ENCODE results near the gene GPD1L. TPM values are rescaled to one million over a fixed set of nuclear protein-coding genes. Genes with fewer than 3 reads are reported as not detected.
"Not testable (repeated sequence)": the region's sequence is repeated elsewhere in the genome, so short reads cannot be mapped to it uniquely, and the experiment has no call there.

GPD1L gene
- total RNA-seq, 1 experiment from 2014 or later, result 9.2 TPM

DNA sequence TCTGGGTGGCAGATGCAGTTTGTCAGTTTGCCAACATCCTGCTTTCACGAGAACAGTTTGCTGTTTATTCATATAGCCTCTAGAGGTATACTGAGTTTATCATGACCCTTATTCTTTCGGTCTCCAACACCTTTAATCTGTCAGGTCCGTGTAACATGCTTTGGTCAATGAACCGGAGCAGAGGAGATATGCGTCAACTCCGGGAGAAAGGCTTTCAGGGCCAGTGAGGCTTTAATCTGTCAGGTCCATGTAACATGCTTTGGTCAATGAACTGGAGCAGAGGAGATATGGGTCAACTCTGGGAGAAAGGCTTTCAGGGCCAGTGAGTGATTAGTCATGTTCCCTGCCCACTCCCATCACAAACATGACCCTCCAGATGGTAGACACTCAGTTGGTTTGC, 16.9 kb upstream of the GPD1L start:
- H3K4me1 ChIP-seq (replicated peaks), result no peaks in the 10 kb centered on the region
- H3K9me3 ChIP-seq (replicated peaks), result no peaks in the 10 kb centered on the region
- DNase-seq (ENCODE audit: low read depth in 1 of 2, low spot score in 2 of 2), result no peak
- no peak overlapping the region for H3K4me3 ChIP-seq
- H3K27me3 ChIP-seq (replicated peaks), result no peaks in the 10 kb centered on the region
- no peak overlapping the region for H3K27ac ChIP-seq
- no peaks in the 10 kb centered on the region for H3K36me3 ChIP-seq

DNA sequence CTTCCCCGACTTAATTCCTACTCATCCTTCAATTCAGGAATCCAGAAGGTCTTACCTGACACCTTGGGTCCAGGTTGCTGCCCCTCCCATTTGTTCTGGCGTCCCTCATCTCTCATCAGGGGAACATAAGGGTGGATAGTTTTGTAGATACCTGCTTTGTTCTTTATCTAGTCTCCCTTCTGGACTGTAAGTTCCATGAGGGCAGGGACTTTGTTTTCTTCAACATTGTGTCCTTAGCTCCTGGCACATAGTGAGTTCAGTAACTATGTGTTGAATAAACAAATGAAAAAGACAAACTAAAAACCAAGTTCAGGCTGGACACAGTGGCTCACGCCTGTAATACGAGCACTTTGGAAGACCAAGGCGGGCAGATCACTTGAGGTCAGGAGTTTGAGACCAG, 13.2 kb upstream of the GPD1L start:
- DNase-seq (ENCODE audit: low read depth in 1 of 2, low spot score in 2 of 2), result no peak
- Histone ChIP-seq H3K9me3 (replicated peaks) (no peaks in the 10 kb centered on the region), H3K4me3 (no peak overlapping the region), H3K36me3 (no peaks in the 10 kb centered on the region), H3K4me1 (replicated peaks) (no peaks in the 10 kb centered on the region), H3K27ac (no peak overlapping the region), H3K27me3 (replicated peaks) (no peaks in the 10 kb centered on the region)

DNA sequence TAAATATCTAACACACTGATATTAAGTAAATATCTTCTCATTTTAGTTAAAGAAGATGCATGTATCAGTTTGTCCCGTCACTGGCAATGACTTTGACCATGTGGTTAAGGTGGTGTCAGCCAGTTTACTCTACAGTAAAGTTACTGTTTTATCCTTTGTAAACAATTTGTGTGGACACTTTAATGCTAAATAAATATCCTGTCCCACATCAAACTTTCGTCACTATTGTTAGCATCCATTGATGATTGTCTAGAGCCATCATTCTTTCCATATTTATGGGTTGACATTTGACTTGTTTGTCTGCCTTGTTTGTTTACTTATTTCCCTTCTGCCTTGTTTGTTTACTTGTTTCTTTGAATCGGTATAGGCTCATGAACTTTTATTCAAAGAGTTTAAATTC, 11.0 kb upstream of the GPD1L start:
- no peak overlapping the region for H3K4me3 ChIP-seq
- H3K9me3 ChIP-seq (replicated peaks), result no peaks in the 10 kb centered on the region
- DNase-seq (ENCODE audit: low read depth in 1 of 2, low spot score in 2 of 2), result no peak
- H3K36me3 ChIP-seq, result no peaks in the 10 kb centered on the region
- no peaks in the 10 kb centered on the region for H3K27me3 ChIP-seq (replicated peaks)
- no peaks in the 10 kb centered on the region for H3K4me1 ChIP-seq (replicated peaks)
- no peak overlapping the region for H3K27ac ChIP-seq

DNA sequence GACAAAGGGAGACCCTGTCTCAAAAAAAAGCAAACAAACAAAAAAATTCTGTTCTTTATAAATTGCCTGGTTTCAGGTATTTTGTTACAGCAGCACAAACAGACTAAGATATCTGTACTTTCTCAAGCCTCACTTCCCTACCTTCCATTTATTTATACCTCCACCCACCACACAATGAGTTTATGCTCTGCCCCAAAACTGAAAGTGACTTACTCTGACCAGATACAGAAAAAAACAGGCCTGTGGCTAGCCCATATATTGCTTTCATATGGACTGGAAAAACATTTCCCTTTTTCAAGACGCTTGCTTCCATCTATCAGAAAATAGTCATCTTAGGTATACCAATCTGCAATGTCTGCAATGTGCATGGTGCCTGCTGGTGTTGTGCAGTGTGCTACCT, 8.7 kb upstream of the GPD1L start:
- Histone ChIP-seq H3K27me3 (replicated peaks) (no peaks in the 10 kb centered on the region), H3K27ac (no peak overlapping the region), H3K4me3 (no peak overlapping the region), H3K9me3 (replicated peaks) (no peaks in the 10 kb centered on the region), H3K36me3 (no peaks in the 10 kb centered on the region), H3K4me1 (replicated peaks) (no peaks in the 10 kb centered on the region)
- no peak for DNase-seq (ENCODE audit: low read depth in 1 of 2, low spot score in 2 of 2)

DNA sequence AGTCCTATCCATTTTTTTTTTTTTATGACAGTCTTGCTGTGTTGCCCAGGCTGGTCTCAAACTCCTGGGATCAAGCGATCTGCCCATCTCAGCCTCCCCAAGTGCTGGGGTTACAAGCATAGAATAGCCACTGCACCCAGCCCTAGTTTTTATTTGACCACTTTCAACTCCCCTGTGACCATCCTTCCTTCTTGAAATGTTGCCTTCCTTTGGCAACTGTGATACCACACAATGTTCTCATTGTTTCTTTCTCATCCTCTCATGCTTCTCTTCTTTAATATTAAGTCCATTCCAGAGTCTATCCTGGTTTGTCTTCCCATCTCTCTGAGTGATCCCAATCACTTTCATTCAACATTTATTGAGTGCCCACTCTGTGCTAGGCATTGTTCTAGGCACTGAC, 7.9 kb upstream of the GPD1L start:
- Histone ChIP-seq H3K36me3 (no peaks in the 10 kb centered on the region), H3K4me3 (no peak overlapping the region), H3K9me3 (replicated peaks) (no peaks in the 10 kb centered on the region), H3K4me1 (replicated peaks) (no peaks in the 10 kb centered on the region), H3K27ac (no peak overlapping the region), H3K27me3 (replicated peaks) (no peaks in the 10 kb centered on the region)
- DNase-seq (ENCODE audit: low read depth in 1 of 2, low spot score in 2 of 2), result no peak

DNA sequence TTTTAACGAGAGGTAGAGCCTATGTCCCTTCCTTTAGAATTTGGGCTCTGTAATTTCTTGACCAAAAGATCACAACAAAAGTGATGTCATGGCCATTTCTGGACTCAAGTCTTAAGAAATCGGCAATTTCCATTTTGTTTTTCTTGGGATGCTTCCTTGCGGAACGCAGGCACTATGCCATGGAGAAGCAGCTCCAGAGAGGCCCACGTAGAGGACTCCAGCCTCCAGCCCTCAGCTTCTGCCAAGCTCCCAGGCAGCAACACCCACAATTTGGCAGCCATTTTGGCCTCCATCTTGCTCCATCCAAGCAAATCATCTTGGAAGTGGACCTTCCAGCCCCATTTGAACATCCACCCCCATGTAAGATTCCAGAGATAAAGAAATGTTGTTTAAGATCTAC, 6.0 kb upstream of the GPD1L start:
- Histone ChIP-seq H3K9me3 (replicated peaks) (no peaks in the 10 kb centered on the region), H3K4me3 (no peak overlapping the region), H3K27me3 (replicated peaks) (no peaks in the 10 kb centered on the region), H3K36me3 (no peaks in the 10 kb centered on the region), H3K4me1 (replicated peaks) (no peaks in the 10 kb centered on the region; the same call in 1 of the 2 replicates), H3K27ac (no peak overlapping the region)
- DNase-seq (ENCODE audit: low read depth in 1 of 2, low spot score in 2 of 2), result no peak

DNA sequence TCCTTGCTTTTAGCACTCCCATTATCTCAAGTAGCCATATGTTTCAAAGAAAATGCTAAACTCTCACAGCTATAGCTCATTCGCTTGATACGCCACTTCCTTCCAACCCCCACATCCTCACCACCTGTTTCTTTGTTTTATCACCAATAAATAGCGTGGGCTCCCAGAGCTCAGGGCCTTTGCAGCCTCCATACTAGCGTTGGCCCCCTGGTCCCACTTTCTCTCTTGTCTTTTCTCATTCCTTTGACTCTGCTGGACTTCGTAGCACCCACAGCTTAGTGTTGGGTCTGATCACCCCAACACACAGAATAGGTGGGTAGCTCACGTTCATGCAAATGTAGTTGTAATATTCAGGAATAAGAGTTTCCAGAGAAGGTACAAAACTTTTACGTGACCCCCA, 4.1 kb upstream of the GPD1L start:
- no peaks in the 10 kb centered on the region for H3K9me3 ChIP-seq (replicated peaks)
- no peak overlapping the region for H3K4me3 ChIP-seq
- H3K4me1 ChIP-seq (replicated peaks), result peaks cover 10% of the 10 kb centered on the region
- H3K36me3 ChIP-seq, result no peaks in the 10 kb centered on the region
- no peak overlapping the region for H3K27ac ChIP-seq
- no peak for DNase-seq (ENCODE audit: low read depth in 1 of 2, low spot score in 2 of 2)
- no peaks in the 10 kb centered on the region for H3K27me3 ChIP-seq (replicated peaks)

DNA sequence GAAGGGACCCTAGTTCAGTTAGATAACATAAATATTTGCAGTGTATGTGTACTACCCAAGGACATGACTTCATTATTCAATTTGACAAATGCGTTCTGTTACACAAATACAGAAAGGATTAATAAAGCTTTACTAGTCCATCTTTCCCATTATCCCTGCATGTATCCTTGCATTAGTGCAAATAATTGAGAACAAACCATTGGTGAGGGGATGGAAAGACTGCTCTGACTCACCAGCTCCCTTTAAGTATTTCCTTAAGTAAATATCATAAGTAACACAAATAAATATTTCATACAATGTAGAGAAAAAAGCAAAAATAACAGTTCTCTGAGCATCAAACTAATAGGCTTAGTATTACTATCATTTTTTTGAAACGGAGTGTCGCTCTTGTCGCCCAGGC, 1.9 kb upstream of the GPD1L start:
- Histone ChIP-seq H3K27ac (no peak overlapping the region), H3K36me3 (no peaks in the 10 kb centered on the region), H3K4me1 (replicated peaks) (peaks cover 10% of the 10 kb centered on the region), H3K9me3 (replicated peaks) (no peaks in the 10 kb centered on the region), H3K4me3 (no peak overlapping the region), H3K27me3 (replicated peaks) (no peaks in the 10 kb centered on the region)
- DNase-seq (ENCODE audit: low read depth in 1 of 2, low spot score in 2 of 2), result no peak

DNA sequence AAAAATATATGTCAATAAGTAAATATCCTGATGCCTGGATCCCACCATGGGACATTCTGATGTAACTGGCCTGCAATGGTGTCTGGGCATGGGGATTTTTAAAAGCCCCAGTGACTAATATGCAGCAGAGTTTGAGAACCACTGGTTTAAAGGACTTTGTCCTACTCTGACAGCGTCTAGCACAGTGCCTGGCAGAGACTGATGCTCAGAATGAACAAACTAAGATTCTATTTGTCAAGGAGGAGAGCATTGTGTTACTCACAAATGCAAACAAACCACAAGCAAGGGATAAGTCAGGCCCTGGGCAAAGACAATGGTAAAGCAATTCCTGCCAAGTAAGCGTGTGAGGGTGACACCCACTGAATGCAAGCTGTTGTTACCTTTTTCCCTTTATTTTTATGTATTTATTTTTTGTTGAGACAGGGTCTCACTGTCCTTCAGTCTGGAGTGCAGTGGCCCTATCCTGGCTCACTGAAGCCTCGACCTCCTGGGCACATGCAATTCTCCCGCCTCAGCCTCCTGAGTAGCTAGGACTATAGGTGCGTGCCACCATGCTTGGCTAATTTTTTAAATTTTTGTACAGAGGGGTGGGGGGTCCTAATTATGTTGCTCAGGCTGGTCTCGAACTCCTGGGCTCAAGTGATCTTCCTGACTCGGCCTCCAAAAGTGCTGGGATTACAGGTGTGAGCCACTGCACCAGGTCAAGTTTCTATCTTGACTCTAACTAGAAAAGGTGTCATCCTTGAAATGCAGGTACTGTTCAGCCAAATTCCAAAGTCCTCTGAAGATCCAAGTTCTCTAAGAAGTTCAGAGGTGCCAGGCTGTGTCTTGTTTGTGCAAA, 909 bp upstream of the GPD1L start:
- Histone ChIP-seq H3K9me3 (replicated peaks) (no peaks in the 10 kb centered on the region), H3K27ac (no peak overlapping the region), H3K4me3 (no peak overlapping the region), H3K27me3 (replicated peaks) (no peaks in the 10 kb centered on the region), H3K4me1 (replicated peaks) (peaks cover 10% of the 10 kb centered on the region), H3K36me3 (no peaks in the 10 kb centered on the region)
- peak; percentile 21 to 40 for DNase-seq (ENCODE audit: low read depth in 1 of 2, low spot score in 2 of 2)

DNA sequence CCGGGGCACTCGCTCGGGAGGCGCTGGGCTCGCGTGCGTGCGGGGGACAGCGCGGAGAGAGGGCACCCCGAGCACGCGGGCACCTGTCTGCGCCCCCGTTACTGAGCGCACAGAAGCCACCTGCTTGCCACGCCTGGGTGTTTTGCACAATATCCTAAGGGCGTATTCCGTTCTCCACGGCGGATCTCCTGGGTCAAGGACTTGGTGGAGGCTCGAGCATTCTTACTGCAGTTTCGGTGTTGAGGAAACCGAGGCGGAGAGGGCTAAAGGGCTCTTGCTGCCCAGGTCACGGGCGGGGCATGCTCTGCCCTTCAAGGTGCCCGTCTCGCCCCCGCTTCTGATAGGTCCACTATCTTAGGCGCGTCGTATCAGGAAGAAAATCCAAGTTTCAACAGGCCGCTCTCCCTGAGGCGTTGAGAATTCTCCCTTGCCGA, 526 bp downstream of the GPD1L start:
- DNase-seq (ENCODE audit: low read depth in 1 of 2, low spot score in 2 of 2), result no peak
- Histone ChIP-seq H3K27ac (no peak overlapping the region), H3K4me1 (replicated peaks) (peaks cover 10% of the 10 kb centered on the region), H3K4me3 (peak overlapping the region; percentile 62), H3K27me3 (replicated peaks) (no peaks in the 10 kb centered on the region), H3K36me3 (no peaks in the 10 kb centered on the region), H3K9me3 (replicated peaks) (no peaks in the 10 kb centered on the region)

DNA sequence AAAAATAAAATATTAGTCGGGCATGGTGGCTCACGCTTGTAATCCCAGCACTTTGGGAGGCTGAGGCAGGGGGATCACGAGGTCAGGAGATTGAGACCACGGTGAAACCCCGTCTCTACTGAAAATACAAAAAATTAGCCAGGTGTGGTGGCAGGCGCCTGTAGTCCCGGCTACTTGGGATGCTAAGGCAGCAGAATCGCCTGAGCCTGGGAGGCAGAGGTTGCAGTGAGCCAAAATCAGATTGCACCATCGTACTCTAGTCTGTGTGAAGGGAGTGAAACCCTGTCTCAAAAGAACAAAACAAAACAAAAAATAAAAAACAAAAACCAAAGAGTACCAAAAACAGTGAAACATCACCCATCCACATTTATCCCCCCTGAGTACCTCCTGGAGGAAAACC, 1.8 kb downstream of the GPD1L start:
- DNase-seq (ENCODE audit: low read depth in 1 of 2, low spot score in 2 of 2); H3K9me3 ChIP-seq (replicated peaks); H3K36me3 ChIP-seq; H3K27me3 ChIP-seq (replicated peaks); H3K4me3 ChIP-seq; H3K27ac ChIP-seq; H3K4me1 ChIP-seq (replicated peaks): not testable (repeated sequence)

DNA sequence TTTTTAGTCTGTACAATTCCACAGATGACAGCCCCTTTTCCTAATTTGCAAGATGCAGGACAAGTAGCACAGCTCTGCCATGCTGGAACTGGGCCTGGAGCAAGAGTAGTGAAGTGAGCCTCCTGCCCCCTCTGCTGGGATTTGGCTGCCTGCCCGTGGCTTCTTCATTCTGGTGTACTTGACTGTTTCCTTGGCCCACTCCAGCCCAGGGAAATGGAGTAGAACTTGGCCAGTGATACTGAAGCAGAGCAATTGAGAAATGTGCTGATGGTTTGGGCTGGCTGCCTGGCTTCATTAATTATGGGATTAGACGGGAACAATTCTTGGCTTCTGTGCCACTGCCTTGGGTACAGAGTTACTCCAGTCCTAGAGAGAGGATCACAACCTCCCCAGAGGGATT, 2.8 kb downstream of the GPD1L start:
- no peak overlapping the region for H3K27ac ChIP-seq
- H3K4me3 ChIP-seq, result no peak overlapping the region

DNA sequence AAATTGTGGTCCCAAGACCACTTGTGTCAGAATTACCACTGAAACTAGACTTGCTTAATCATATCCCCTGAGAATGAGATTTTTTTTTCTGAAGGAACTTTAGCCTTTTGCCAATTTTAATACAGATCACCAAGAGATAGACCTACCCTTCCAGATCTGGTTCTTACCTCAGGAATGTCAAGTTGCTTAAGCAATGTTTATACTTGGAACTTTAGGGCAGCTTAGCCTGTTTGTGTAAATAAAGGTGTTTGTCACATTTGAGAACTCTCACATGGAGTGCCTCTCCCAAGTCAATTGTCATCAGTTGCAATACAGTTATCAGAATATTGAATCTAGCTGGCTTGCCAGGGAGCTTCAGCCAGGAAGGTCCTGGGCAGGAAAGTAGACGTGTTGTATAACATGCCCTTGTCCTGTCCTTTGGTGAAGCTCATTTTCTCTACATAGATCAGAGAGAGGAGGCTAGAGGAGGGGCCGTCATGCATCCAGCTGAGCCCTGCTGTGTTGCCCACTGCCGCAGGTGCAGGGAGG, 3.9 kb downstream of the GPD1L start:
- H3K4me3 ChIP-seq, result no peak overlapping the region
- H3K9me3 ChIP-seq (replicated peaks), result no peaks in the 10 kb centered on the region
- H3K36me3 ChIP-seq, result no peaks in the 10 kb centered on the region
- no peaks in the 10 kb centered on the region for H3K27me3 ChIP-seq (replicated peaks)
- H3K27ac ChIP-seq, result no peak overlapping the region
- no peak for DNase-seq (ENCODE audit: low read depth in 1 of 2, low spot score in 2 of 2)
- peaks cover 10% of the 10 kb centered on the region for H3K4me1 ChIP-seq (replicated peaks)

More for the DNA sequence above, 2.8 kb downstream of the GPD1L start:
- H3K4me1 ChIP-seq (replicated peaks), result peaks cover 10% of the 10 kb centered on the region
- no peak for DNase-seq (ENCODE audit: low read depth in 1 of 2, low spot score in 2 of 2)
- no peaks in the 10 kb centered on the region for H3K36me3 ChIP-seq
- H3K9me3 ChIP-seq (replicated peaks), result no peaks in the 10 kb centered on the region
- no peaks in the 10 kb centered on the region for H3K27me3 ChIP-seq (replicated peaks)

DNA sequence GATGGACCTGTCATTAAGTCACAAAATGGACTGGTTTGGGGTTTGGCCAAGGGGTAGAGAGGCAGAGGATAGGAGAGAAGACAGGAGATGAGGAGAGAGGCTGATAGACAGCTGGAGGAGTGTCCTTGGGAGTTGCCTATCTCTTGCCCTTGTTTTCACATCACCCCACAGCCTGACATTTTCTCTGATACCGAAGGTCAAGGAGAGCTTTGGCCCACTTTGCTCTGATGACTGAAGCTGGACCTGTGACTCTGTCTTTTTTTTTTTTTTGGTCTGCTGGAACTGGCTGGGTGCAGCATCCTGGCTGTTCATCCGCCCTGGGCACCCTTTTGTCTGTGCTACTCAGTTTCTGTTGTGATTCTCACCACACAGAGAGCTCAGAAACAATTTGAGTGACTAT, 5.1 kb downstream of the GPD1L start:
- H3K9me3 ChIP-seq (replicated peaks), result no peaks in the 10 kb centered on the region
- no peak for DNase-seq (ENCODE audit: low read depth in 1 of 2, low spot score in 2 of 2)
- H3K27me3 ChIP-seq (replicated peaks), result no peaks in the 10 kb centered on the region
- peaks cover 3% of the 10 kb centered on the region; the same call in 1 of the 2 replicates for H3K4me1 ChIP-seq (replicated peaks)
- no peaks in the 10 kb centered on the region for H3K36me3 ChIP-seq
- no peak overlapping the region for H3K4me3 ChIP-seq
- no peak overlapping the region for H3K27ac ChIP-seq

DNA sequence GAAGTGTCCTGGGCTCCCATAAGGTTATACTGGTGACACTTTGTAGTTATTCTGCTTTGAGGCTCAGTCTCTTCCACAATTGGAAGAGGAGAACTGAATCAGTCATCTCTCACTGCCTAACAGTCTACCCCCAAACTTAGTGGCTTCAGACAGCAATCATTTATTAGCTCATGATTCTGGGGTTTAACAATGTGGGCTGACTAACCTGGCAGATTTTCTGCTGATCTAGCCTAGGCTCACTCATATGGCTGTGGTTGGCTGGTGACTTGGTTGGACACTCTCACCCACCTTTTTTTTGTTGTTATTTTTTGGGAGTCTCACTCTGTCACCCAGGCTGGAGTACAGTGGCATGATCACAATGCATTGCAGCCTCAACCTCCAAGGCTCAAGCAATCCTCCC, 7.1 kb downstream of the GPD1L start:
- Histone ChIP-seq H3K27ac (no peak overlapping the region), H3K27me3 (replicated peaks) (no peaks in the 10 kb centered on the region), H3K9me3 (replicated peaks) (no peaks in the 10 kb centered on the region), H3K4me3 (no peak overlapping the region), H3K4me1 (replicated peaks) (no peaks in the 10 kb centered on the region), H3K36me3 (no peaks in the 10 kb centered on the region)
- DNase-seq (ENCODE audit: low read depth in 1 of 2, low spot score in 2 of 2), result no peak
